ENCODE measurements around the gene GALE.

Gene GALE

DNA sequence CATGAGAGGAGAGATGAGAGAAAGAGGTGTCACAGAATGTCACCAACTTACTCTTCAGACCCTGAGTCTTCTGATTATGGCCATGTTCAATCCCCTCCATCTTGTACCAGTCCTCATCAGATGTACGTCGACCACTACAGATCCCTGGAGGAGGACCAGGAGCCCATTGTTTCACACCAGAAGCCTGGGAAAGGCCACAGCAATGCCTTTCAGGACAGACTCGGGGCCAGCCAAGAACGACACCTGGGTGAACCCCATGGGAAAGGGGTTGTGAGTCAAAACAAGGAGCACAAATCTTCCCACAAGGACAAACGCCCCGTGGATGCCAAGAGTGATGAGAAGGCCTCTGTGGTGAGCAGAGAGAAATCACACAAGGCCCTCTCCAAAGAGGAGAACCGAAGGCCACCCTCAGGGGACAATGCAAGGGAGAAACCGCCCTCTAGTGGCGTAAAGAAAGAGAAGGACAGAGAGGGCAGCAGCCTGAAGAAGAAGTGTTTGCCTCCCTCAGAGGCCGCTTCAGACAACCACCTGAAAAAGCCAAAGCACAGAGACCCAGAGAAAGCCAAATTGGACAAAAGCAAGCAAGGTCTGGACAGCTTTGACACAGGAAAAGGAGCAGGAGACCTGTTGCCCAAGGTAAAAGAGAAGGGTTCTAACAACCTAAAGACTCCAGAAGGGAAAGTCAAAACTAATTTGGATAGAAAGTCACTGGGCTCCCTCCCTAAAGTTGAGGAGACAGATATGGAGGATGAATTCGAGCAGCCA is 49.3 kb downstream of the GALE start:
- DNase-seq (ENCODE audit: low read depth), result no peak

DNA sequence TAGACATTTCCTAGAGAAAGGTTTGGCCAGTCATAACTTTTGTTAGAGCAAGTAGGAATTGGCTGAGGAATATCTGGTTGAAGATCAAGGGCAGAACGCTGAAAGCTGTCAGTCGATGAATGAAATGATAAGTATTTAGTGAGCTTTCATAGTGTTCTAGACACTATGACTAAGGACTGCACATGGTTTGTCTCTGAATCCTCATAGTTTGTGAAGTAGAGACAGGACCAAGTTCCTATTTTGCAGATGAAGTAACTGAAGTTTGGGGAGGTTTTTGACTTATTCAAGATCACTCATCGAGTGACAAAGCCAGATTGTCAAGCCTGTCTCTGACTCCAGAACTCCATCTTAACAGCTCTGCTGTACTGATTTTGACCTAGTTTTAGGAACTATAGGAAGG is 52.5 kb downstream of the GALE start:
- DNase-seq (ENCODE audit: low read depth), result no peak
